Measurements from ENCODE around the gene LMAN1.

Gene LMAN1

GRCh38 chr18:59343926-59344325 is 15.1 kb downstream of the LMAN1 start:
- peaks cover 91% of the 10 kb centered on the region for H3K36me3 ChIP-seq (ENCODE audit: low read depth)
- no peak overlapping the region for H3K27ac ChIP-seq (ENCODE audit: poor library complexity, severe bottlenecking)
- ATAC-seq (ENCODE audit: low read depth), result no peak
- no peaks in the 10 kb centered on the region for H3K9me3 ChIP-seq (ENCODE audit: severe bottlenecking)
- no peaks in the 10 kb centered on the region for H3K27me3 ChIP-seq (ENCODE audit: insufficient read depth, poor library complexity, severe bottlenecking)
- no peak for TF ChIP-seq CTCF (IDR thresholded peaks at IDR 0.05; ENCODE audit: poor library complexity, severe bottlenecking)
- no peaks in the 10 kb centered on the region for H3K4me1 ChIP-seq (ENCODE audit: insufficient read depth, poor library complexity, severe bottlenecking)
- DNase-seq (ENCODE audit: low spot score), result no peak
- H3K4me3 ChIP-seq (ENCODE audit: severe bottlenecking), result no peak overlapping the region

- TF ChIP-seq CTCF (IDR thresholded peaks at IDR 0.05; ENCODE audit: poor library complexity, severe bottlenecking), result no peak
- Histone ChIP-seq H3K4me3 (ENCODE audit: severe bottlenecking) (no peak overlapping the region), H3K27me3 (ENCODE audit: insufficient read depth, poor library complexity, severe bottlenecking) (no peaks in the 10 kb centered on the region), H3K4me1 (ENCODE audit: insufficient read depth, poor library complexity, severe bottlenecking) (no peaks in the 10 kb centered on the region), H3K36me3 (ENCODE audit: low read depth) (peaks cover 93% of the 10 kb centered on the region), H3K9me3 (ENCODE audit: severe bottlenecking) (no peaks in the 10 kb centered on the region), H3K27ac (ENCODE audit: poor library complexity, severe bottlenecking) (no peak overlapping the region)
- DNase-seq (ENCODE audit: low spot score) (no peak), ATAC-seq (ENCODE audit: low read depth) (no peak)
Observed at GRCh38 chr18:59340817-59341216, 18.2 kb downstream of the LMAN1 start.

GRCh38 chr18:59340312-59340711 is 18.8 kb downstream of the LMAN1 start:
- no peaks in the 10 kb centered on the region for H3K27me3 ChIP-seq (ENCODE audit: insufficient read depth, poor library complexity, severe bottlenecking)
- DNase-seq (ENCODE audit: low spot score) (no peak), ATAC-seq (ENCODE audit: low read depth) (no peak)
- no peak for TF ChIP-seq CTCF (IDR thresholded peaks at IDR 0.05; ENCODE audit: poor library complexity, severe bottlenecking)
- no peaks in the 10 kb centered on the region for H3K9me3 ChIP-seq (ENCODE audit: severe bottlenecking)
- no peaks in the 10 kb centered on the region for H3K4me1 ChIP-seq (ENCODE audit: insufficient read depth, poor library complexity, severe bottlenecking)
- no peak overlapping the region for H3K27ac ChIP-seq (ENCODE audit: poor library complexity, severe bottlenecking)
- H3K36me3 ChIP-seq (ENCODE audit: low read depth), result peaks cover 91% of the 10 kb centered on the region
- no peak overlapping the region for H3K4me3 ChIP-seq (ENCODE audit: severe bottlenecking)

- Histone ChIP-seq H3K27ac (ENCODE audit: poor library complexity, severe bottlenecking) (no peak overlapping the region), H3K4me3 (ENCODE audit: severe bottlenecking) (no peak overlapping the region), H3K27me3 (ENCODE audit: insufficient read depth, poor library complexity, severe bottlenecking) (no peaks in the 10 kb centered on the region), H3K4me1 (ENCODE audit: insufficient read depth, poor library complexity, severe bottlenecking) (no peaks in the 10 kb centered on the region), H3K36me3 (ENCODE audit: low read depth) (peaks cover 89% of the 10 kb centered on the region), H3K9me3 (ENCODE audit: severe bottlenecking) (no peaks in the 10 kb centered on the region)
- no peak for TF ChIP-seq CTCF (IDR thresholded peaks at IDR 0.05; ENCODE audit: poor library complexity, severe bottlenecking)
- ATAC-seq (ENCODE audit: low read depth) (no peak), DNase-seq (ENCODE audit: low spot score) (no peak)
Observed at GRCh38 chr18:59332986-59333385, 26.1 kb downstream of the LMAN1 start.

DNA sequence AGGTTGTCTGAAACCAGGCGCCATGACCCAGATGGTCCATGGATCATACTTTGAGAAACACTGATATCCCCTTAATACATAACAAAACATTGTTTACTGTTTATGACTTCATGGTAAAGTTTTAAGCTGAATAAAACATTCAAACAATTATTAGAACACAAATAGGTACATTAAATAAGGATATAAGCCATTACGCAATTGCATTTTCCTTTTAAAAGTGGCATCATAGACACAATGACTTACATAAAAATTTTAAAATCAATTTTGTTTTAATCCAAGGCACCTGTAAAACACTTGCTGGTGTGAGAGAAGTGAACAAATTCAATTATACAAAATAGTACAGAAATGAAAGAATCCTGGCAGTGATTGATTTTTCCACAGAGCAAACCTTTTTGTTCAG is 30.4 kb downstream of the LMAN1 start:
- H3K36me3 ChIP-seq (ENCODE audit: low read depth), result peaks cover 61% of the 10 kb centered on the region
- H3K4me1 ChIP-seq (ENCODE audit: insufficient read depth, poor library complexity, severe bottlenecking), result no peaks in the 10 kb centered on the region
- DNase-seq (ENCODE audit: low spot score) (no peak), ATAC-seq (ENCODE audit: low read depth) (no peak)
- H3K27me3 ChIP-seq (ENCODE audit: insufficient read depth, poor library complexity, severe bottlenecking), result no peaks in the 10 kb centered on the region
- no peak overlapping the region for H3K4me3 ChIP-seq (ENCODE audit: severe bottlenecking)
- H3K27ac ChIP-seq (ENCODE audit: poor library complexity, severe bottlenecking), result no peak overlapping the region
- H3K9me3 ChIP-seq (ENCODE audit: severe bottlenecking), result no peaks in the 10 kb centered on the region
- no peak for TF ChIP-seq CTCF (IDR thresholded peaks at IDR 0.05; ENCODE audit: poor library complexity, severe bottlenecking)

Data from RWPE2 (cell line).